ENCODE measurements around the gene PANK4. TPM values are rescaled to one million over a fixed set of nuclear protein-coding genes. Genes with fewer than 3 reads are reported as not detected.

PANK4 gene
- total and polyA plus RNA-seq, 9 of the 15 experiments (the other 6 are each of a cell fraction or from before 2014, with no cell fraction given) = 0.93 to 55.6 (median 31.5) TPM

DNA sequence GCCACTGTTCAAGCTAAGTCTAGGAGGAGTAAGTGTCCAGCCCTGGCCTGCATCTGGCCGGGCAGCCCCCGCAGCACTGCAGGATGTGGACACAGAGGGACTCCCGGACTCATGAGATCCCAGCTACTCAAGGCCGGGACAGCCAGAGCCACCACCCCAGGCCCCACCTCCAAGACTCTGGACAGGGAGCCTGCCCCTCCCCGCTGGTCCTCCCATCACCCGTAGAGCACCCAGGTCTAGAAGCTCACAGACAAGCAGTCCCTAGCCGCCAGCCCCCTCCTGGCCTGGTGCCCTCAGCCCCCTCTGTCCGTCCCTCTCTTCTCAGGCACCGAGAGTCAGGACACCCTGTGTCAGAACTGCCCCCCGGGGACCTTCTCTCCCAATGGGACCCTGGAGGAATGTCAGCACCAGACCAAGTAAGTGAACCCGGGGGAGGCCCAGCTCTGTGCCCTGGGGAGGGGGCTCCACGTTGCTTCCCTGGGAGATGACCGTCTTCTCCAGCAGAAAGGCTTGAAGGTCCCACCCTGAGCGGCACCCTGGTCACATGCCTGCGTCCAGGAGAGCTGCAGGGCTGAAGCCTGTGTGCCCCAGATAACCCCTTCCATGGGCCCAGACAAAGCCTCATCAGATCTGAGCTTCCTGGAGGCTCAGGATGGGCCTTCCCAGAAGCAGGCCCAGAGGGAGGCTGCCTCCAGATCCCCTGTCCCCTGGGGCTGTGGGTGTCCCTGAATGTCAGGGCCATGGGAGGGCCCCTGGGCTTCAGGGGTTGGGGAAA, 34.1 kb upstream of the PANK4 start (continued):
- TF ChIP-seq, protein P1, sequence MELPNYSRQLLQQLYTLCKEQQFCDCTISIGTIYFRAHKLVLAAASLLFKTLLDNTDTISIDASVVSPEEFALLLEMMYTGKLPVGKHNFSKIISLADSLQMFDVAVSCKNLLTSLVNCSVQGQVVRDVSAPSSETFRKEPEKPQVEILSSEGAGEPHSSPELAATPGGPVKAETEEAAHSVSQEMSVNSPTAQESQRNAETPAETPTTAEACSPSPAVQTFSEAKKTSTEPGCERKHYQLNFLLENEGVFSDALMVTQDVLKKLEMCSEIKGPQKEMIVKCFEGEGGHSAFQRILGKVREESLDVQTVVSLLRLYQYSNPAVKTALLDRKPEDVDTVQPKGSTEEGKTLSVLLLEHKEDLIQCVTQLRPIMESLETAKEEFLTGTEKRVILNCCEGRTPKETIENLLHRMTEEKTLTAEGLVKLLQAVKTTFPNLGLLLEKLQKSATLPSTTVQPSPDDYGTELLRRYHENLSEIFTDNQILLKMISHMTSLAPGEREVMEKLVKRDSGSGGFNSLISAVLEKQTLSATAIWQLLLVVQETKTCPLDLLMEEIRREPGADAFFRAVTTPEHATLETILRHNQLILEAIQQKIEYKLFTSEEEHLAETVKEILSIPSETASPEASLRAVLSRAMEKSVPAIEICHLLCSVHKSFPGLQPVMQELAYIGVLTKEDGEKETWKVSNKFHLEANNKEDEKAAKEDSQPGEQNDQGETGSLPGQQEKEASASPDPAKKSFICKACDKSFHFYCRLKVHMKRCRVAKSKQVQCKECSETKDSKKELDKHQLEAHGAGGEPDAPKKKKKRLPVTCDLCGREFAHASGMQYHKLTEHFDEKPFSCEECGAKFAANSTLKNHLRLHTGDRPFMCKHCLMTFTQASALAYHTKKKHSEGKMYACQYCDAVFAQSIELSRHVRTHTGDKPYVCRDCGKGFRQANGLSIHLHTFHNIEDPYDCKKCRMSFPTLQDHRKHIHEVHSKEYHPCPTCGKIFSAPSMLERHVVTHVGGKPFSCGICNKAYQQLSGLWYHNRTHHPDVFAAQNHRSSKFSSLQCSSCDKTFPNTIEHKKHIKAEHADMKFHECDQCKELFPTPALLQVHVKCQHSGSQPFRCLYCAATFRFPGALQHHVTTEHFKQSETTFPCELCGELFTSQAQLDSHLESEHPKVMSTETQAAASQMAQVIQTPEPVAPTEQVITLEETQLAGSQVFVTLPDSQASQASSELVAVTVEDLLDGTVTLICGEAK (IDR thresholded peaks at IDR 0.05) = no peak
- TF ChIP-seq, protein P1 (CRISPR knock-in tag; IDR thresholded peaks at IDR 0.05) = no peak
- TF ChIP-seq PTRF (tag; IDR thresholded peaks at IDR 0.05) = no peak
- TF ChIP-seq RUNX1 (IDR thresholded peaks at IDR 0.05; ENCODE audit: low read depth) = no peak
- no peak for TF ChIP-seq ZNF586 (CRISPR knock-in tag; conservative IDR thresholded peaks at IDR 0.05)
- TF ChIP-seq NCOA4 (IDR thresholded peaks at IDR 0.05; ENCODE audit: partially characterized antibody) = no peak
- TF ChIP-seq, protein P2, sequence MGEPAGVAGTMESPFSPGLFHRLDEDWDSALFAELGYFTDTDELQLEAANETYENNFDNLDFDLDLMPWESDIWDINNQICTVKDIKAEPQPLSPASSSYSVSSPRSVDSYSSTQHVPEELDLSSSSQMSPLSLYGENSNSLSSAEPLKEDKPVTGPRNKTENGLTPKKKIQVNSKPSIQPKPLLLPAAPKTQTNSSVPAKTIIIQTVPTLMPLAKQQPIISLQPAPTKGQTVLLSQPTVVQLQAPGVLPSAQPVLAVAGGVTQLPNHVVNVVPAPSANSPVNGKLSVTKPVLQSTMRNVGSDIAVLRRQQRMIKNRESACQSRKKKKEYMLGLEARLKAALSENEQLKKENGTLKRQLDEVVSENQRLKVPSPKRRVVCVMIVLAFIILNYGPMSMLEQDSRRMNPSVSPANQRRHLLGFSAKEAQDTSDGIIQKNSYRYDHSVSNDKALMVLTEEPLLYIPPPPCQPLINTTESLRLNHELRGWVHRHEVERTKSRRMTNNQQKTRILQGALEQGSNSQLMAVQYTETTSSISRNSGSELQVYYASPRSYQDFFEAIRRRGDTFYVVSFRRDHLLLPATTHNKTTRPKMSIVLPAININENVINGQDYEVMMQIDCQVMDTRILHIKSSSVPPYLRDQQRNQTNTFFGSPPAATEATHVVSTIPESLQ (CRISPR knock-in tag; IDR thresholded peaks at IDR 0.05) = no peak
- TF ChIP-seq, protein P3, sequence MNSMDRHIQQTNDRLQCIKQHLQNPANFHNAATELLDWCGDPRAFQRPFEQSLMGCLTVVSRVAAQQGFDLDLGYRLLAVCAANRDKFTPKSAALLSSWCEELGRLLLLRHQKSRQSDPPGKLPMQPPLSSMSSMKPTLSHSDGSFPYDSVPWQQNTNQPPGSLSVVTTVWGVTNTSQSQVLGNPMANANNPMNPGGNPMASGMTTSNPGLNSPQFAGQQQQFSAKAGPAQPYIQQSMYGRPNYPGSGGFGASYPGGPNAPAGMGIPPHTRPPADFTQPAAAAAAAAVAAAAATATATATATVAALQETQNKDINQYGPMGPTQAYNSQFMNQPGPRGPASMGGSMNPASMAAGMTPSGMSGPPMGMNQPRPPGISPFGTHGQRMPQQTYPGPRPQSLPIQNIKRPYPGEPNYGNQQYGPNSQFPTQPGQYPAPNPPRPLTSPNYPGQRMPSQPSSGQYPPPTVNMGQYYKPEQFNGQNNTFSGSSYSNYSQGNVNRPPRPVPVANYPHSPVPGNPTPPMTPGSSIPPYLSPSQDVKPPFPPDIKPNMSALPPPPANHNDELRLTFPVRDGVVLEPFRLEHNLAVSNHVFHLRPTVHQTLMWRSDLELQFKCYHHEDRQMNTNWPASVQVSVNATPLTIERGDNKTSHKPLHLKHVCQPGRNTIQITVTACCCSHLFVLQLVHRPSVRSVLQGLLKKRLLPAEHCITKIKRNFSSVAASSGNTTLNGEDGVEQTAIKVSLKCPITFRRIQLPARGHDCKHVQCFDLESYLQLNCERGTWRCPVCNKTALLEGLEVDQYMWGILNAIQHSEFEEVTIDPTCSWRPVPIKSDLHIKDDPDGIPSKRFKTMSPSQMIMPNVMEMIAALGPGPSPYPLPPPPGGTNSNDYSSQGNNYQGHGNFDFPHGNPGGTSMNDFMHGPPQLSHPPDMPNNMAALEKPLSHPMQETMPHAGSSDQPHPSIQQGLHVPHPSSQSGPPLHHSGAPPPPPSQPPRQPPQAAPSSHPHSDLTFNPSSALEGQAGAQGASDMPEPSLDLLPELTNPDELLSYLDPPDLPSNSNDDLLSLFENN (IDR thresholded peaks at IDR 0.05; ENCODE audit: low read depth in 2 of 2, low read length in 2 of 2) = no peak
- TF ChIP-seq ZNF561 (CRISPR knock-in tag; conservative IDR thresholded peaks at IDR 0.05) = no peak
- no peak for TF ChIP-seq PTTG1 (tag; IDR thresholded peaks at IDR 0.05; ENCODE audit: low read depth)
- no peak for TF ChIP-seq SLC30A9 (CRISPR knock-in tag; IDR thresholded peaks at IDR 0.05)
- TF ChIP-seq ZNF174 (CRISPR knock-in tag; IDR thresholded peaks at IDR 0.05) = no peak
- TF ChIP-seq ZNF830 (CRISPR knock-in tag; IDR thresholded peaks at IDR 0.05) = no peak
